ENCODE measurements around the gene C4orf50. TPM values are rescaled to one million over a fixed set of nuclear protein-coding genes. Genes with fewer than 3 reads are reported as not detected.

The C4orf50 gene
- total RNA-seq, 3 donors from 2014 or later = 0.07 to 0.73 (median 0.09) TPM

DNA sequence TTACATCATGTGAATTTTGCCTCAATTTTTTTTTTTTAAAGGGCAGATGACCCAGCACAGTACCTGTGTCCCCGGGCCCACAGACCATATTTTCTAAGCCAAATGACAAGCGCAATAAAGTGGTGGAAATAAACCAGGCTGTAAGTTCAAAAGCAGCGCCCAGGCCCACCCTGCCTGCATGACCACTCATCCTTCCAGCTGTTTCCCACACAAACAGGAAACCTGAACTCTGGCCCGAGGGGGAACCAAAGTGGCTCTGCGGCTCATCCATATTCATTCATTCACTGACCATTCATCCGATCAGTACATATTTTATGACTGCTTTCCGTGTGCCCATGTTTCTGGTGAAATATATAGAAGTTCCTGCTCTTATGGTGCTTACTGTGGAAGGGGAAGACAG is 91.6 kb downstream of the C4orf50 start:
- no peak for TF ChIP-seq CTCF (IDR thresholded peaks at IDR 0.05)
- intact Hi-C loops (cut with DNase I, micrococcal nuclease) = no loop called here
- no peak for ATAC-seq

DNA sequence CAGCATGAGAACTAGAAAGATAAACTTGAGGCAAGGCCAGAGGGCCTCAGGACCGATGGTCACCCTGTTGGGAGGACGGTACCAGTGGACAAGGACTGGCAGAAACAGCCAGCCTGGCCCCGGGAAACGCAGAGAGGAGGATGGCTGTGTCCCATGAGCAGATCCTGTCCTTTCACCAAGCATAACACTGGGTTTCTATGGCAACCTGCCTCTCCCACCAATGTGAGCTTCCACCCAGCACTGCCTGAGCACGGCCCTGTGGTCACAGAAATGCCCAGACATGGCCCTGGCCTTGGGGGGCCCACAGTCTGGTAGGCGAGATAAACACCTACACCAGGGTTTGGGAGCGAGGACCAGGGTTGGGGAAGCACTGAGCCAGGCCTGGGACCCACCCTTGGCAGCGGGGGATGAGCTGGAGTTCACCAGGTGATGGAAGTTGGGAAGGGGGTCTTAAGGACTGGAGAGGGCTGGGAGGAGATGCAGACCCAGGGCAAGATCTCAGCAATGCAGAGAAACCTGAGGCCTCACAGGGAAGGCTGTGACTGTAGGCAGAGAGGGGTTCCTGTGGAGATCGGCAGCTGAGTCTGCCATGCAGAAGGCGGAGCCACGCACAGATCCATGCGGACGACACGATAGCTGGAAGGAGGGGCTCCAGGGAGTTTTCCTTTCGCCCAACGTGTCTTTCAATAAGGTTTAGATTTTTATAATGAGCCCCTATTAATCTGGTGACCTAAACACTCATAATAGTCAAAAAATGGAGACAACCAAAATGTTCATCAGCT is 92.6 kb downstream of the C4orf50 start:
- H3K9me3 ChIP-seq = no peaks in the 10 kb centered on the region
- intact Hi-C loops (cut with DNase I, micrococcal nuclease) = no loop called here
- no peak overlapping the region for H3K4me3 ChIP-seq
- H3K36me3 ChIP-seq (ENCODE audit: low read depth) = no peaks in the 10 kb centered on the region
- no peak for DNase-seq
- TF ChIP-seq CTCF (IDR thresholded peaks at IDR 0.05) = no peak
- ATAC-seq = no peak
- no peaks in the 10 kb centered on the region for H3K4me1 ChIP-seq (ENCODE audit: low read depth)

More for the DNA sequence above, 91.6 kb downstream of the C4orf50 start:
- Histone ChIP-seq H3K4me1 (ENCODE audit: low read depth) (no peaks in the 10 kb centered on the region), H3K9me3 (no peaks in the 10 kb centered on the region), H3K36me3 (ENCODE audit: low read depth) (no peaks in the 10 kb centered on the region), H3K4me3 (no peak overlapping the region)
- no peak for DNase-seq

DNA sequence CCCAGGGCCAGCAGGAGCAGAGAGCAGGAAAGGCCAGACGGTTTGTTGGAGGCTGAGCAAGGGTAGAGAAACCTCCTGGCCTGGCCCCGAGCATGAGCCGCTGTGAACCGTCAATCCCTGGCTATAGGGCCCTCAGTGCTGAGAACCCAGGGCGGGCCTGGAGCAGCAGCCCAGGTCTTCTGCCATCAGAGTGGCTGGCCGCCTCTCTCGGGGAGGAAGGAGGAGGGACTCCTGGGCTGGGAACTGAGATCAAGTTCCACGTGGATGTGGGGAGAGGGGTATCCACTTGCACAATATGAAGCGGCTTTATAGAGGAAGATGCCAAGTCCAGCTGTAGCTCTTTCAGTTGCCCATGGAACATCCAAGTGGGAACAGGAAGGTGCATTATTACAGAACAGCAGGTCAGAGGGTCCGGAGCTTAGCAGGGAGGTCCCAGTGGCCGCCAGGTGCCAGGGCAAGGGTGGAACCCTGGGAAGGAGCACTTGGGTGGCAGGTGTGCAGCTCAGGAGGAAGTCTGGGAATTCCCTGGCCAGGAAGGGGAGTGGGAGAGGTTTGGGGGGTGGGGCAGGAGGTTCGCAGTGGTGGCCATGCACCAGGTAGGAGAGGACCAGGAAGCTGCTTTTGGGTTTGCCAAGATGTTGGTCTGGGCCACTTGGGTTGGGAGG is 93.6 kb downstream of the C4orf50 start:
- no peaks in the 10 kb centered on the region for H3K4me1 ChIP-seq (ENCODE audit: low read depth)
- no peaks in the 10 kb centered on the region for H3K36me3 ChIP-seq (ENCODE audit: low read depth)
- no peaks in the 10 kb centered on the region for H3K9me3 ChIP-seq
- intact Hi-C loops (cut with DNase I, micrococcal nuclease) = no loop called here
- no peak overlapping the region for H3K4me3 ChIP-seq
- ATAC-seq (no peak), DNase-seq (no peak)
- TF ChIP-seq CTCF (IDR thresholded peaks at IDR 0.05) = no peak

- no peak for ATAC-seq
- no peaks in the 10 kb centered on the region for H3K9me3 ChIP-seq
- no peaks in the 10 kb centered on the region for H3K4me1 ChIP-seq (ENCODE audit: low read depth)
- H3K36me3 ChIP-seq (ENCODE audit: low read depth) = no peaks in the 10 kb centered on the region
- no peak for TF ChIP-seq CTCF (IDR thresholded peaks at IDR 0.05)
- no peak for DNase-seq
- no peak overlapping the region for H3K4me3 ChIP-seq
- intact Hi-C loops (cut with DNase I, micrococcal nuclease) = no loop called here
Observed at GRCh38 chr4:5923376-5923775, 94.9 kb downstream of the C4orf50 start.

DNA sequence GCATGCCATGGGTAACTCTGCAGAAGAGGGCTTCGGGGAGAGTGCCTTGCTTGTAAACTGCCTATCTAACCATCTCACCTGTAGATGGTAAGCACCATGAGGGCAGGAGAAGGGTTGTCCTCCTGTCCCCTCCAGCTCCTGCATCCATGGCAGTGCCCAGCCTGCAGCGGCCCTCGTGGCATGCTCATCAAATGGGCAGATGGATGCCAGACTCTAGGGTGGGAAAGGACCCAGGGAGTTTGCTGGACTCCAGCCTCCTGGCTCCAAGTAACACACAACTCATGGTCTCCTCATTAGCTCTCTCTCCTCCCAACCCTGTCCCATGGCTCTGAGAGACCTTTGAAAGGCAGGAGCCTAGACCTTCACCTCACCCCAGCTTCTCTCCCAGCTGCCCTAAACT is 95.7 kb downstream of the C4orf50 start:
- no peak overlapping the region for H3K4me3 ChIP-seq
- no peak for ATAC-seq

More for the DNA sequence above, 95.7 kb downstream of the C4orf50 start:
- no peak for DNase-seq
- intact Hi-C loops (cut with DNase I, micrococcal nuclease) = no loop called here
- Histone ChIP-seq H3K36me3 (ENCODE audit: low read depth) (no peaks in the 10 kb centered on the region), H3K9me3 (no peaks in the 10 kb centered on the region), H3K4me1 (ENCODE audit: low read depth) (no peaks in the 10 kb centered on the region)
- no peak for TF ChIP-seq CTCF (IDR thresholded peaks at IDR 0.05)
